Measurements from ENCODE around the gene POU6F1.
A peak's percentile ranks its signal among the peaks of the same experiment; 100 is the strongest.
"Not testable (repeated sequence)": the region's sequence is repeated elsewhere in the genome, so short reads cannot be mapped to it uniquely, and the experiment has no call there.

The POU6F1 gene

GRCh38 chr12:51217968-51218606 lies at the start of gene POU6F1:
TSS of gene POU6F1 (minus strand) at chr12:51218062. CDS start at chr12:51206836, 11,226 bp downstream.
- DNase-seq (ENCODE audit: low spot score), result peak; percentile 74

GRCh38 chr12:51265024-51265423 lies 47.2 kb upstream of the POU6F1 start:
- DNase-seq (ENCODE audit: low spot score), result peak; percentile 50

GRCh38 chr12:51264297-51264696 lies 46.4 kb upstream of the POU6F1 start:
- DNase-seq (ENCODE audit: low spot score), result no peak

GRCh38 chr12:51263341-51263740 lies 45.5 kb upstream of the POU6F1 start:
- DNase-seq (ENCODE audit: low spot score), result no peak

GRCh38 chr12:51262758-51263177 lies 44.9 kb upstream of the POU6F1 start:
- DNase-seq (ENCODE audit: low spot score), result peak; percentile 45

- not testable (repeated sequence) for DNase-seq (ENCODE audit: low spot score)
These were observed 41.7 kb upstream of the POU6F1 start for GRCh38 chr12:51259600-51259999.

- DNase-seq (ENCODE audit: low spot score), result no peak
These were observed 36.7 kb upstream of the POU6F1 start for GRCh38 chr12:51254536-51254935.

- DNase-seq (ENCODE audit: low spot score), result no peak
These were observed 35.4 kb upstream of the POU6F1 start for GRCh38 chr12:51253276-51253675.

- no peak for DNase-seq (ENCODE audit: low spot score)
These were observed 29.8 kb upstream of the POU6F1 start for GRCh38 chr12:51247523-51248206.

- DNase-seq (ENCODE audit: low spot score), result peak; percentile 50
These were observed 28.5 kb upstream of the POU6F1 start for GRCh38 chr12:51246254-51246853.

- no peak for DNase-seq (ENCODE audit: low spot score)
These were observed 27.8 kb upstream of the POU6F1 start for GRCh38 chr12:51245476-51246253.

- no peak for DNase-seq (ENCODE audit: low spot score)
These were observed 26.4 kb upstream of the POU6F1 start for GRCh38 chr12:51244269-51244668.

- no peak for DNase-seq (ENCODE audit: low spot score)
These were observed 25.0 kb upstream of the POU6F1 start for GRCh38 chr12:51242876-51243275.

- DNase-seq (ENCODE audit: low spot score), result no peak
These were observed 24.3 kb upstream of the POU6F1 start for GRCh38 chr12:51242120-51242519.

GRCh38 chr12:51240971-51241370 lies 23.1 kb upstream of the POU6F1 start:
- no peak for DNase-seq (ENCODE audit: low spot score)

- DNase-seq (ENCODE audit: low spot score), result peak; percentile 96
These were observed 20.9 kb upstream of the POU6F1 start, which contains the start of gene DAZAP2 for GRCh38 chr12:51238510-51239334. TSS of gene DAZAP2 (plus strand) at chr12:51238826. CDS start at chr12:51238908, 82 bp downstream.

- DNase-seq (ENCODE audit: low spot score), result peak; percentile 16
These were observed 20.2 kb upstream of the POU6F1 start for GRCh38 chr12:51238037-51238509.

GRCh38 chr12:51234530-51234929 lies 16.7 kb upstream of the POU6F1 start:
- DNase-seq (ENCODE audit: low spot score), result no peak

GRCh38 chr12:51232642-51233041 lies 14.8 kb upstream of the POU6F1 start:
- no peak for DNase-seq (ENCODE audit: low spot score)

GRCh38 chr12:51229116-51229809 lies 11.4 kb upstream of the POU6F1 start:
- DNase-seq (ENCODE audit: low spot score), result no peak

- no peak for DNase-seq (ENCODE audit: low spot score)
These were observed 10.1 kb upstream of the POU6F1 start for GRCh38 chr12:51227962-51228361.
